GM12891 (cell line): Measurements from ENCODE around the gene STARD10.
A peak's percentile ranks its signal among the peaks of the same experiment; 100 is the strongest.

Source experiments
- DNase-seq: peaks from one replicate; pipeline ENCODE4 v3.0.0; 2011; ENCODE audit warnings: low spot score; ENCODE audit not compliant: insufficient read length
- FAIRE-seq: peaks from 2 replicates; lab custom pipeline; 2011; peaks lifted over from hg19 to GRCh38; lab: Jason Lieb, UNC
- PAX5 ChIP-seq: IDR thresholded peaks from 2 replicates; pipeline ENCODE4 v1.6.1; 2011; ENCODE audit warnings: low read length, moderate library complexity, mild to moderate bottlenecking; ENCODE audit not compliant: insufficient read depth, severe bottlenecking
- POLR2A ChIP-seq: IDR thresholded peaks from 2 replicates; pipeline ENCODE4 v1.6.1; 2011; ENCODE audit warnings: low read depth, low read length, control low read depth
- POLR2AphosphoS5 ChIP-seq: IDR thresholded peaks from 2 replicates; pipeline ENCODE4 v1.6.1; 2011; ENCODE audit warnings: low read depth, low read length, control low read depth
- POU2F2 ChIP-seq: IDR thresholded peaks from 2 replicates; pipeline ENCODE4 v1.6.1; 2011; ENCODE audit warnings: low read depth, mild to moderate bottlenecking, control low read depth, low read length, moderate library complexity
- SPI1 ChIP-seq: IDR thresholded peaks from 2 replicates; pipeline ENCODE4 v1.6.1; 2011; ENCODE audit warnings: low read depth, low read length, control low read depth
- TAF1 ChIP-seq: IDR thresholded peaks from 2 replicates; pipeline ENCODE4 v1.6.1; 2011; ENCODE audit warnings: low read depth, low read length, control low read depth

STARD10 gene

GRCh38 chr11:72722050-72722748, 71.6 kb downstream of the STARD10 start:
- DNase-seq (peak; percentile 90), FAIRE-seq (peak; percentile 98)
- peak; percentile 25; the same call in 1 of the 2 replicates for TF ChIP-seq TAF1
- TF ChIP-seq SPI1 = peak; percentile 80
- TF ChIP-seq POLR2A = peak; percentile 75
- peak; percentile 68; the same call in 1 of the 2 replicates for TF ChIP-seq POLR2AphosphoS5
- TF ChIP-seq PAX5 = no peak
- no peak for TF ChIP-seq POU2F2

- DNase-seq (no peak), FAIRE-seq (no peak)
- TF ChIP-seq POU2F2 = no peak
- TF ChIP-seq PAX5 = no peak
- TF ChIP-seq POLR2AphosphoS5 = no peak
- no peak for TF ChIP-seq TAF1
- no peak for TF ChIP-seq SPI1
- TF ChIP-seq POLR2A = no peak
These were observed 72.2 kb downstream of the STARD10 start for GRCh38 chr11:72721689-72722049.

- TF ChIP-seq POU2F2 (no peak), PAX5 (no peak), POLR2AphosphoS5 (no peak), POLR2A (no peak), TAF1 (no peak), SPI1 (no peak)
- FAIRE-seq (peak; percentile 26), DNase-seq (no peak)
These were observed 72.6 kb downstream of the STARD10 start for GRCh38 chr11:72721276-72721675.

GRCh38 chr11:72720784-72721183, 73.1 kb downstream of the STARD10 start:
- FAIRE-seq = no peak
- TF ChIP-seq PAX5 = no peak
- TF ChIP-seq POLR2A = no peak
- TF ChIP-seq POU2F2 = no peak
- TF ChIP-seq SPI1 = no peak
- no peak for TF ChIP-seq POLR2AphosphoS5
- TF ChIP-seq TAF1 = no peak
- DNase-seq = no peak

- no peak for DNase-seq
- peak; percentile 7; the same call in 1 of the 2 replicates for TF ChIP-seq SPI1
- TF ChIP-seq POLR2AphosphoS5 = no peak
- FAIRE-seq = no peak
These were observed 73.8 kb downstream of the STARD10 start for GRCh38 chr11:72720047-72720446.

GRCh38 chr11:72719551-72719950, 74.3 kb downstream of the STARD10 start:
- FAIRE-seq = peak; percentile 68
- TF ChIP-seq SPI1 (no peak), POLR2A (no peak), POLR2AphosphoS5 (no peak), TAF1 (no peak), POU2F2 (no peak), PAX5 (no peak)

GRCh38 chr11:72719144-72719543, 74.7 kb downstream of the STARD10 start:
- TF ChIP-seq PAX5 (no peak), POU2F2 (no peak), POLR2AphosphoS5 (no peak), POLR2A (no peak), TAF1 (no peak), SPI1 (no peak)
- DNase-seq (no peak), FAIRE-seq (peak; percentile 28)

More at GRCh38 chr11:72719551-72719950, 74.3 kb downstream of the STARD10 start:
- DNase-seq = no peak

DNA sequence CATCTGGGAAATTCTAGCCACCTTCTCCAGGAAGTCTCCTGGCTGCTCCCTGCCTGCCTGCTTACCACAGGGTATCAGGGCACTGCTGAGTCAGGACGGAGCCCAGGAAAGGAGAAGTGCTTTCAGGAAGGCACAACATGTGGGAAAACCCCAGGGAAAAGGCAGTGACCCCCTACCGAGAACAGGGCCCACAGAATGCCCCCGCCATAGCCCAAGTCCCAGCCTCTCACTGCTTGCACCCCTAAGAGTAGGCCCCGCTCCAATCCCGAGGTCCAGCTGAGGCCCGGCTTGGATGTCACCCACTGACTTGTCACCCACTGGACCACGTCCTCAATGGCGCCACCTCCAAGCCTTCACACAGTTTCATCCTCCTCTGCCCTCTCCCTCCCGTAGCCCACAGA, 75.7 kb downstream of the STARD10 start:
- TF ChIP-seq POLR2AphosphoS5 = no peak
- FAIRE-seq = no peak
- DNase-seq = no peak

- FAIRE-seq = no peak
- no peak for DNase-seq
These were observed 76.9 kb downstream of the STARD10 start for GRCh38 chr11:72716788-72717435.

GRCh38 chr11:72716290-72716689, 77.6 kb downstream of the STARD10 start:
- DNase-seq (no peak), FAIRE-seq (no peak)
- TF ChIP-seq SPI1 (no peak), TAF1 (no peak), POU2F2 (no peak), POLR2A (no peak), POLR2AphosphoS5 (no peak), PAX5 (no peak)

More at GRCh38 chr11:72716788-72717435, 76.9 kb downstream of the STARD10 start:
- no peak for TF ChIP-seq SPI1
- no peak for TF ChIP-seq POLR2A
- TF ChIP-seq TAF1 = no peak
- TF ChIP-seq POU2F2 = no peak
- no peak for TF ChIP-seq PAX5
- no peak for TF ChIP-seq POLR2AphosphoS5
